GM03348 (cell line): ENCODE data around the gene IRGC.
A peak's percentile ranks its signal among the peaks of the same experiment; 100 is the strongest.

Experiments
- DNase-seq: peaks from one replicate; pipeline ENCODE4 v3.0.0; 2012; ENCODE audit warnings: low spot score

The IRGC gene

GRCh38 chr19:43690890-43691289 lies 25.0 kb upstream of the IRGC start:
- no peak for DNase-seq

- DNase-seq: no peak
Measured at GRCh38 chr19:43691755-43692154, 24.1 kb upstream of the IRGC start.

- DNase-seq: no peak
Measured at GRCh38 chr19:43692385-43692784, 23.5 kb upstream of the IRGC start.

GRCh38 chr19:43692877-43693276 lies 23.0 kb upstream of the IRGC start:
- DNase-seq: no peak

- DNase-seq: no peak
Measured at GRCh38 chr19:43694553-43694952, 21.3 kb upstream of the IRGC start.

- no peak for DNase-seq
Measured at GRCh38 chr19:43695985-43696704, 19.7 kb upstream of the IRGC start.

- DNase-seq: no peak
Measured at GRCh38 chr19:43697295-43697694, 18.6 kb upstream of the IRGC start.

GRCh38 chr19:43699506-43700394 lies 16.1 kb upstream of the IRGC start:
- DNase-seq: peak; percentile 37

- DNase-seq: peak; percentile 68
Measured at GRCh38 chr19:43700395-43701000, 15.4 kb upstream of the IRGC start.

GRCh38 chr19:43704002-43704705 lies 11.7 kb upstream of the IRGC start:
- no peak for DNase-seq

GRCh38 chr19:43705729-43706128 lies 10.1 kb upstream of the IRGC start:
- DNase-seq: no peak

GRCh38 chr19:43707158-43707712 lies 8.6 kb upstream of the IRGC start:
- DNase-seq: no peak

- DNase-seq: no peak
Measured at GRCh38 chr19:43708716-43709115, 7.2 kb upstream of the IRGC start.

GRCh38 chr19:43711751-43712355 lies 4.0 kb upstream of the IRGC start:
- DNase-seq: no peak

GRCh38 chr19:43713208-43713607 lies 2.7 kb upstream of the IRGC start:
- no peak for DNase-seq

- DNase-seq: no peak
Measured at GRCh38 chr19:43718627-43719377, 2.9 kb downstream of the IRGC start.

- no peak for DNase-seq
Measured at GRCh38 chr19:43719378-43719868, 3.5 kb downstream of the IRGC start.

GRCh38 chr19:43719918-43720317 lies 4.0 kb downstream of the IRGC start:
- no peak for DNase-seq

- DNase-seq: no peak
Measured at GRCh38 chr19:43720936-43721335, 5.1 kb downstream of the IRGC start.

GRCh38 chr19:43721469-43722048 lies 5.7 kb downstream of the IRGC start:
- no peak for DNase-seq
